Stimulated activated CD4-positive, alpha-beta T cell treated with anti-CD3 and anti-CD28 coated beads, Interleukin-15, amount 100 ng/mL, for 1 hour (primary cell): Measurements from ENCODE around the gene UVSSA.

ENCODE experiments used
- DNase-seq, 2 donors: peaks; one replicate each; pipeline ENCODE4 v3.0.0-alpha.2; 2020; ENCODE audit warnings: low read depth in 1 of 2, low spot score in 1 of 2

The UVSSA gene

GRCh38 chr4:1373892-1374705 lies 27.1 kb downstream of the UVSSA start:
- DNase-seq = no peak

GRCh38 chr4:1374706-1375045 lies 27.7 kb downstream of the UVSSA start:
- DNase-seq = no peak

GRCh38 chr4:1375051-1375721 lies 28.2 kb downstream of the UVSSA start:
- no peak for DNase-seq

GRCh38 chr4:1375761-1376322 lies 28.8 kb downstream of the UVSSA start:
- DNase-seq = no peak

- DNase-seq = no peak
Observed at GRCh38 chr4:1376391-1376840, 29.4 kb downstream of the UVSSA start.

GRCh38 chr4:1376841-1377605 lies 30.0 kb downstream of the UVSSA start:
- no peak for DNase-seq

- no peak for DNase-seq
Observed at GRCh38 chr4:1377606-1378261, 30.7 kb downstream of the UVSSA start.

- DNase-seq = no peak
Observed at GRCh38 chr4:1378559-1379231, 31.7 kb downstream of the UVSSA start.

GRCh38 chr4:1379351-1379781 lies 32.4 kb downstream of the UVSSA start:
- no peak for DNase-seq

GRCh38 chr4:1379801-1380331 lies 32.9 kb downstream of the UVSSA start:
- DNase-seq = no peak

- no peak for DNase-seq
Observed at GRCh38 chr4:1380368-1381151, 33.6 kb downstream of the UVSSA start.

GRCh38 chr4:1381181-1381621 lies 34.2 kb downstream of the UVSSA start:
- no peak for DNase-seq

- DNase-seq = no peak
Observed at GRCh38 chr4:1381944-1382541, 35.0 kb downstream of the UVSSA start.

- no peak for DNase-seq
Observed at GRCh38 chr4:1382776-1383727, 36.0 kb downstream of the UVSSA start.

GRCh38 chr4:1383728-1384591 lies 37.0 kb downstream of the UVSSA start:
- DNase-seq = no peak

GRCh38 chr4:1384675-1385372 lies 37.8 kb downstream of the UVSSA start:
- no peak for DNase-seq
